22Rv1 (cell line): Measurements from ENCODE around the gene RAC2.

Experiments
- CTCF ChIP-seq: fragments of 450-650 bp; IDR thresholded peaks from 2 replicates; pipeline ENCODE4 v1.5.1; 2017; ENCODE audit warnings: mild to moderate bottlenecking
- ZFX ChIP-seq: fragments of 450-650 bp; IDR thresholded peaks from 2 replicates; pipeline ENCODE4 v1.6.1; 2017; ENCODE audit warnings: antibody characterized with exemption, borderline replicate concordance

- TF ChIP-seq CTCF, result no peak
- TF ChIP-seq ZFX, result no peak
Observed at GRCh38 chr22:37254209-37254866, 10.3 kb upstream of the RAC2 start.
